GM19193 (cell line): ENCODE results near the gene KIF1A.
"Not testable (repeated sequence)": the region's sequence is repeated elsewhere in the genome, so short reads cannot be mapped to it uniquely, and the experiment has no call there.

Experiments used
- POLR2A ChIP-seq: IDR thresholded peaks from 4 replicates; pipeline ENCODE4 v1.6.1; 2011; ENCODE audit not compliant: insufficient read depth, insufficient read length; ENCODE audit errors: extremely low read depth

The KIF1A gene

GRCh38 chr2:240687045-240687740 is 132.8 kb downstream of the KIF1A start:
- no peak for TF ChIP-seq POLR2A

- no peak for TF ChIP-seq POLR2A
These were observed 133.6 kb downstream of the KIF1A start for GRCh38 chr2:240686460-240686859.

- TF ChIP-seq POLR2A = no peak
These were observed 134.1 kb downstream of the KIF1A start for GRCh38 chr2:240685771-240686371.

GRCh38 chr2:240682431-240683224 is 137.4 kb downstream of the KIF1A start, which contains the start of gene AQP12B:
Gene AQP12B (minus strand): TSS chr2:240682885. CDS start chr2:240682837, 48 bp downstream.
- not testable (repeated sequence) for TF ChIP-seq POLR2A

GRCh38 chr2:240672701-240673190 is 147.3 kb downstream of the KIF1A start:
- no peak for TF ChIP-seq POLR2A

GRCh38 chr2:240672076-240672700 is 147.8 kb downstream of the KIF1A start:
- TF ChIP-seq POLR2A = no peak

GRCh38 chr2:240670950-240671349 is 149.1 kb downstream of the KIF1A start:
- no peak for TF ChIP-seq POLR2A

- TF ChIP-seq POLR2A = no peak
These were observed 149.6 kb downstream of the KIF1A start for GRCh38 chr2:240670402-240670801.

- TF ChIP-seq POLR2A = no peak
These were observed 155.4 kb downstream of the KIF1A start for GRCh38 chr2:240664622-240665021.
